ENCODE data around the gene HMGA1.
A peak's percentile ranks its signal among the peaks of the same experiment; 100 is the strongest.
"Not testable (repeated sequence)": the region's sequence is repeated elsewhere in the genome, so short reads cannot be mapped to it uniquely, and the experiment has no call there.

Gene HMGA1

DNA sequence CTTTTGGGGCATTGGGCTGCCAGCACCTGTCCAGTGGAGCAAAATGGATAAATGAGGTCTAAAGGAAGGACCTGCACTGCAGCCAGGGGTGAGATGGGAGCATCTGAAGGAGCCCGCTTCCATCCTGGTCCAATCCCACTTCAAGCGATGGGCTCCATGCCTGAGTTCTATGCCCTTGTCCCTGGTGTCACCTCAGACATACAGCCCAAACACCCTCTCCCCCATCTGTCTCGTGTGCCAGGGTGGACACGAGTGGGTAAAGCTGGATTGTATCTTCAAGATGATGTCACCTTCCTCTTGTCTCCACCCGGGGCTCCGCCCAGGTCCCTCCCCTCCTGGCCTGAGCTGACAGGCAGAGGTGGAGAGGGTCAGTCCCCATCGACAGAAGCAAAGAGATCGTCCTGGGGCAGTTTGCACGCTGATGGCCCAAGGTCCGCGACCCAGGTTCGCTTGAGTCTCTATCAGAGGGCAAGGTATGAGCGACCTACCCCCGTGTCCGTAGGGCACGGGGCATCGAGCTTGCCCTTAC lies 11.6 kb downstream of the HMGA1 start:
- DNase-seq (ENCODE audit: insufficient read length, low spot score) (peak; percentile 59), FAIRE-seq (no peak)
- peak; percentile 55 for TF ChIP-seq POLR2A (IDR thresholded peaks at IDR 0.05; ENCODE audit: low read depth, low read length)

DNA sequence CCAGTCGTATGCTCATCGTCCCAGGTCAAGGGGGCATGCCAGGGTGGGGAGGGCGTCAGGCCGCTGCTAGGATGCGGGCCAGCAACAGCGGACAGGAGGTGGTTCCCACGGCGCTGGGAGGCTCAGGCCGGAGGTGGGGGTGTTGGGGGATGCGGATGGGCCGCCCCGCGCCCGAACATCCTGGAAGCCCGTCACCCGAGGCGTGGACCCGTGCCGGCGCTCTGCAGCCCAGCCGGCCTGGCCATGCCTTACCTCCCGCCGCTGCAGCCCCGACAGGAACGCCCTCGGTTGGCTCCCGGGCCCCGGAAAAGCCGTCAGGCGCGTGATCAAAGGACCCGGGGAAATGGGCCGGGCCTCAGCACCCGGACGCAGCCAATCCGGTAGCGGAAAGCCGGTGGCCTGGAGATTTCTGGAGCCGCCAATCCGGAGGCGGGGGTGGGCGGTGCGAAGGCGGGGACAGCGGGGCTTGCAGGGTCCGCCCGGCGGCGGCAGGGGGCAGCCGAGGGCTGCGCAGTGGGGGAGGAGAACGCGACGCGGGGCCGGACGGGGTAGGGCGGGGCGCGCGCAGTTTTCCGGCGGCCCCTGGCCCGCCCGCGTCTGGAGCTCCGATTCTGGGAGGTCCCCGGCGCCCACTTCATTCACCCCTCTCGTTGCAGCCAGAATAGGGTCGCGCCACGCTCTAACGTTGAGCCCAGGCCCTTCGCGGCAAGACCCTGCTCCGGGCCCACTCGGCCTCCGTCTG lies 12.2 kb downstream of the HMGA1 start, which contains the start of gene SMIM29:
SMIM29 (minus strand) TSS at position 280 of the 742 bp plus-strand sequence. CDS start 1,215 bp downstream, outside the sequence.
- TF ChIP-seq POLR2A (IDR thresholded peaks at IDR 0.05; ENCODE audit: low read depth, low read length), result peak; percentile 63
- no peak for FAIRE-seq

DNA sequence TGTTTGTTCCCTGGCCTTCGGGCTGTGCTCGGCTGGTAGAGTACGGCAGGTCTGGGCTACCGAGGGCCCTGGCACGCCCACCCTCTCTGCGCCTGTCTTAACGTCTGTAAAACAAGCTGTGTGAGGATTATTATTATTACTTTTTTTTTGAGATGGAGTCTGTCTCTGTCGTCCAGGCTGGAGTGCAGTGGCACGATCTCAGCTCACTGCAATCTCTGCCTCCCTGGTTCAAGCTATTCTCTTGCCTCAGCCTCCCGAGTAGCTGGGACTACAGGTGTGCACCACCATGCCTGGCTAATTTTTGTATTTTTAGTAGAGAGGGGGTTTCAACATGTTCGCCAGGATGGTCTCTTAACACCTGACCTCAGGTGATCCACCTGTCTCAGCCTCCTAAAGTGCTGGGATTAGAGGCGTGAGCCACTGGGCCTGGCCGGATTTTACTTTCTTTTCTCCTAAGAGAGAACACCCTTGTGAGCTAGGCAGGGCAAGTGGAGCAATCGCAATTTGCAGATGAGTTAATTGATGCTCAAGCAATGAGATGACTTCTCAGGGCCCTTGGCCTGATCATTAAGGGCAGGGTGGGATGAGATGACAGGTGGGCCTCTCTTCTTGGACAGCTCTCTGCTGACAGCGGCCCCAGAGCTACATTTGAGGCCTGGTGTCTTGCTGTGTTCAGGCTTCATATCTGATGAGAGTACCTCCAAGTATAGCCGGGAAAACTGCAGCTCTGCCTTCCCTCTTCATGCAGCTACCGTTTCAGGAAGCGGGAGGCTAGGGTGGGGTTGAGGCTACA lies 13.0 kb downstream of the HMGA1 start:
- TF ChIP-seq POLR2A (IDR thresholded peaks at IDR 0.05; ENCODE audit: low read depth, low read length), result no peak
- FAIRE-seq (no peak), DNase-seq (ENCODE audit: insufficient read length, low spot score) (no peak)

More for the DNA sequence above, 12.2 kb downstream of the HMGA1 start, which contains the start of gene SMIM29:
- peak; percentile 88 for DNase-seq (ENCODE audit: insufficient read length, low spot score)

DNA sequence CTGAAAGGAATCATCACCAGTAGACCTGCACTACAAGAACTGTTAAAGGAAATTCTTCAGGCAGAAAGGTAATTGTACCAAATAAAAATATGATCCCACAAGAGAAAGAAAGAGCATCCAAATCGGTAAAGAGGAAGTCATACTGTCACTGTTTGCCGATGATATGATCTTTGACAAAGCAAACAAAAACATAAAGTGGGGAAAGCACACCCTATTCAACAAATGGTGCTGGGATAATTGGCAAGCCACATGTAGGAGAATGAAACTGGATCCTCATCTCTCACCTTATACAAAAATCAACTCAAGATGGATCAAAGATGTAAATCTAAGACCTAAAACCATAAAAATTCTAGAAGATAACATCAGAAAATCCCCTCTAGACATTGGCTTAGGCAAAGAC lies 15.7 kb downstream of the HMGA1 start:
- DNase-seq (ENCODE audit: insufficient read length, low spot score); FAIRE-seq: not testable (repeated sequence)

DNA sequence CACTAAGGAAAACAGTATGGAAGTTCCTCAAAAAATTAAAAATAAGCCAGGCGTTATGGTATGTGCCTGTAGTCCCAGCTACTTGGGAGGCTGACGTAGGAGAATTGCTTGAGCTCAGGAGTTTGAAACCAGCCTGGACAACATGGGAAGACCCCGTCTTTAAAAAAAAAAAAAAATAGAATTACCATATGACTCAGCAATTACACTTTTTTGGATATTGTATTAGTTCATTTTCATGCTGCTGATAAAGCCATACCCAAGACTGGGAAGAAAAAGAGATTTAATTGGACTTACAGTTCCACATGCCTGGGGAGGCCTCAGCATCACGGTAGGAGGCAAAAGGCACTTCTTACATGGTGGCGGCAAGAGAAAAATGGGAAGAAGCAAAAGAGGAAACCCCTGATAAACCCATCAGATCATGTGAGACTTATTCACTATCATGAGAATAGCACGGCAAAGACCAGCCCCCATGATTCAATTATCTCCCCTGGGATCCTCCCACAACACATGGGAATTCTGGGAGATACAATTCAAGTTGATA lies 22.9 kb downstream of the HMGA1 start:
- TF ChIP-seq POLR2A (IDR thresholded peaks at IDR 0.05; ENCODE audit: low read depth, low read length), result no peak
- DNase-seq (ENCODE audit: insufficient read length, low spot score) (no peak), FAIRE-seq (no peak)

DNA sequence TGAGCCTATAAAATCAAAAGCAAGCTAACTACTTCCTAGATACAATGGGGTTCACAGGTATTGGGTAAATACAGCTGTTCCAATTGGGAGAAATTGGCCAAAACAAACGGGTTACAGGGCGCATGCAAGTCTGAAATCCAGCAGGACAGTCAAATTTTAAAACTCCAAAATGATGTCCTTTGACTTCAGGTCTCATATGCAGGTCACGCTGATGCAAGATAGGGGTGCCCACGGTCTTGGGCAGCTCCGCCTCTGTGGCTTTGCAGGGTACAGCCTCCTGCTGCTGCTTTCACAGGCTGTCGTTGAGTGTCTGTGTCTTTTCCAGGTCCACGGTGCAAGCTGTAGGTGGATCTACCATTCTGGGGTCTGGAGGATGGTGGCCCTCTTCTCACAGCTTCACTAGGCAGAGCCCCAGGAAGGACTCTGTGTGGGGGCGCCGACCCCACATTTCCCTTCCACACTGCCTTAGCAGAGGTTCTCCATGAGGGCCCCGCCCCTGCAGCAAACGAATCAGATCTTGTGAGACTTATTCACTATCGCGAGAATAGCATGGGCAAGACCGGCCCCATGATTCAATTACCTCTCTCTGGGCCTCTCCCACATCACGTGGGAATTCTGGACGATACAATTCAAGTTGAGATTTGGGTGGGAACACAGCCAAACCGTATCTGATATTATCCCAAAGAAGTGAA lies 24.0 kb downstream of the HMGA1 start:
- TF ChIP-seq POLR2A (IDR thresholded peaks at IDR 0.05; ENCODE audit: low read depth, low read length), result no peak
- no peak for DNase-seq (ENCODE audit: insufficient read length, low spot score)
- FAIRE-seq, result no peak

DNA sequence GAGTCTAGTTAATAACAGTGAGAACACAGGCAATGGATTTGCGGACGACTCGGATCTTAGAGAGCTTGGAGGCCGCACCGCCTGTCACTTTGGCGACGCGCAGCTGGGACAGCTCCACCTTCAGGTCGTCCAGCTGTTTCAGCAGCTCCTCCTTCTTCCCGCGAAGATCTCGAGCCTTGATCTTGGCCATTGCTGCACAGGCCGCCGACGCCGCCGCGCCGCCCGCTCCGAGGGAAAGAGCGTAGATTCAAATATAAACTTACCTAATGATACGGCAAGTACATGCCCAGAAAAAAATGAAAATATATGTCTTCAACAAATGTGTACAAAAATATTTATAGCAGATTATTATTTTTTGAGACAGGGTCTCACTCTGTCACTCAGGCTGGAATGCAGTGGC lies 26.8 kb downstream of the HMGA1 start:
- not testable (repeated sequence) for DNase-seq (ENCODE audit: insufficient read length, low spot score); FAIRE-seq

DNA sequence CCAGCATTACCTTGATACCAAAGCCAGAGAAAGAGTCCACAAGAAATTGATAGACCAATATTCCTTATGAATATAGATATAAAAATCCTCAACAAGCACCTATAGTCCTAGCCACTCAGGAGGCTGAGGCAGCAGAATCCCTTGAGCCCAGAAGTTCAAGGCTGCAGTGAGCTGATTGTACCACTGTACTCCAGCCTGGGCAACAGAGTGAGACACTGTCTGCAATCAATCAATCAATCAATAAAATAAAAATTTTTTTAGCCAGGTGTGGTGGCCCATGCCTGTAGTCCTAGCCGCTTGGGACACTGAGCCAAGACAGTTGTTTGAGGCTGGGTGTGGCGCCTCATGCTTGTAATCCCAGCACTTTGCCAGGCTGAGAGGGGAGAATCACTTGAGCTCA lies 31.1 kb downstream of the HMGA1 start:
- no peak for TF ChIP-seq POLR2A (IDR thresholded peaks at IDR 0.05; ENCODE audit: low read depth, low read length)
- no peak for FAIRE-seq

DNA sequence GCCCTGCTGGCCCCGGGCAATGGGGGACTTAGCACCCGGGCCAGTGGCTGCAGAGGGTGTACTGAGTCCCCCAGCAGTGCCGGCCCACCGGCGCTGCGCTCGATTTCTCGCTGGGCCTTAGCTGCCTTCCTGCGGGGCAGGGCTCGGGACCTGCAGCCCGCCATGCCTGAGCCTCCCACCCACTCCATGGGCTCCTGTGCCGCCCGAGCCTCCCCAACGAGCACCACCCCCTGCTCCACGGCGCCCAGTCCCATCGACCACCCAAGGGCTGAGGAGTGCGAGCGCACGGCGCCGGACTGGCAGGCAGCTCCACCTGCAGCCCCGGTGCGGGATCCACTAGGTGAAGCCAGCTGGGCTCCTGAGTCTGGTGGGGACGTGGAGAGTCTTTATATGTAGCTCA lies 32.5 kb downstream of the HMGA1 start:
- FAIRE-seq; DNase-seq (ENCODE audit: insufficient read length, low spot score): not testable (repeated sequence)

More for the DNA sequence above, 31.1 kb downstream of the HMGA1 start:
- DNase-seq (ENCODE audit: insufficient read length, low spot score), result no peak

DNA sequence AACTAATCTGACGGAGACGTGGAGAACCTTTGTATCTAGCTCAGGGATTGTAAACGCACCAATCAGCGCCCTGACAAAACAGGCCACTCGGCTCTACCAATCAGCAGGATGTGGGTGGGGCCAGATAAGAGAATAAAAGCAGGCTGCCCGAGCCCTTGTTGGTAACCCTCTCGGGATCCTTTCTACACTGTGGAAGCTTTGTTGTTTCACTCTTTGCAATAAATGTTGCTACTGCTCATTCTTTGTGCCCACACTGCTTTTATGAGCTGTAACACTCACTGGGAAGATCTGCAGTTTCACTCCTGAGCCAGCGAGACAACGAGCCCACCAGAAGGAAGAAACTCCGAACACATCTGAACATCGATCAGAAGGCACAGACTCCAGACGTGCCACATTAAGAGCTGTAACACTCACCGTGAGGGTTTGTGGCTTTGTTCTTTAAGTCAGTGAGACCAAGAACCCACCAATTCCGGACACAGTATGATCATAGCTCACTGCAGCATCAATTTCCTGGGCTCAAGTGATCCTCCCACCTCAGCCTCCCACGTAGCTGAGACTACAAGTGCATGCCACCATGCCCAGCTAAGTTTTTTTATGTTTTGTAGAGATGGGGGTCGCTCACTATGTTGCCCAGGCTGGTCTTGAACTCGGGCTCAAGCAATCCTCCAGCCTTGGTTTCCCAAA lies 33.1 kb downstream of the HMGA1 start:
- FAIRE-seq, result not testable (repeated sequence)

DNA sequence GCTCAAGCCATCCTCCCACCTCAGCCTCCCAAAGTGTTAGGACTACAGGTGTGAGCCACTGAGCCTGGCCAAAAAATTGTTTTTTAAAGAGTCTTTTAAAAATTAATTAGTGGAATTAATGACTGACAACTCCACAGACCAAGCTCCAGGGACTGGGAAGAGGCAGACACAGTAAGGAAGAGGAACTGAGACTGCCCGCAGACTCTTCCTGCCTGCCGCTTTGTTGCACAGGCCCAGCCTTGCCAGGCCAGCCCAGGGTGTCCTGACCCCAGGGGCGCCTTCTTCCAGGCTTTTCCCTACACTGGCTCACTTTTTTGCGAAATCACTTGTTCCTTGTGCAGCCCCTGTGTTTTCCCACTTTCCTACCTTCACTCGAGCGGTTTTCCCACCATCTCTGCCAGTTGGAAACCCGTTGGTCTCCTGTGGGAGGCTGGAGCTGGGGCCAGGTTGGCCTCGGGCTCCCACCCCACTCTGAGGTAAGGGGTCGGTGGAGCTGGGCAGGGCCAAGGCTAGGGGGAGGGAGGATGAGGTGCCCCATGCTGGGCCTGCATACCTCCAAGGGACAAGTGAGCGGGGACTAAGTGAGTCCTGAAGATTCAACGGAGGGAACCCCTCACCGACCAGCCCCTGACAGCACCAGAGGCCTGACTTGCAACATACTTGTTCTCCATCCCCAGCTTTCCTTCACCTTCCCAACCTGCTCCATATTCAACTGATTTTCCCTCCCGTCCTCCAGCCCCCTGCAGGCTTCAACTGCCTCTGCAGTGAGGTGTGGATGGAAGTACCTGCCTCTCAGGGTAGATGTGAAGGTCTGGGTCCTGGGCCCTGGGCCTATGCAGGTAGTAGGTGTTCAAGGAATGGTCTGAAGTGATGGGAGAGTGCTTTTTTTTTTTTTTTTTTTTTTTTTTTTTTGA lies 35.6 kb downstream of the HMGA1 start:
- FAIRE-seq (no peak), DNase-seq (ENCODE audit: insufficient read length, low spot score) (no peak)
- TF ChIP-seq POLR2A (IDR thresholded peaks at IDR 0.05; ENCODE audit: low read depth, low read length), result no peak

More for the DNA sequence above, 33.1 kb downstream of the HMGA1 start:
- not testable (repeated sequence) for DNase-seq (ENCODE audit: insufficient read length, low spot score)

DNA sequence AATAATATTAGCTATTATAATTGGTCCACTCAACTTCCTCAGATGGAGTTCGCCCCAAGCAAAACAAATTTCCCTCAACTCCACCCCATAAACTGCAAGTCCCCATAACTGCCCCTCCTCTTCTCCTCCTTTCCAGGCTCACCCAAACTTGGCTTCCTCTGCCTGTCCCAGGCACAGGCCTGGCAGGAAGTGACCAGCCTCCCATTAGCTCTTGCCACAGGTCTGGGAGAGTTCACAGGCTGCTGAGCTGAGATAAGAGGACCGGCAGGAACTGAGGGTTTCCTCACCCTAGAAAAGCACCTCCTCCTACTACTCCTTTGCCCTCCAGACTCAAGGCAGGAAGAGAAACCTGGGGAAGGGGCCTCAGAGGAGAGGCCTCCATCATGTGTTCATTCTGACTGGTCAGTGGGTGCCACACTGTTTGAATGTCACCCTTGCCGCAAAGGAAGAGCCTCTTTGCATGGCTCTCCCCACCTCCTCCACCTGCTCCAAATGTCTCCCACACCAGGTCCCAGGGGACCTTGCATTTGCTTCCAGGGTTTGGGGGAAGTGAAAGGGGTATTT lies 36.7 kb downstream of the HMGA1 start:
- TF ChIP-seq POLR2A (IDR thresholded peaks at IDR 0.05; ENCODE audit: low read depth, low read length), result no peak
- DNase-seq (ENCODE audit: insufficient read length, low spot score) (no peak), FAIRE-seq (no peak)

Data from H54 (cell line).